Right atrium auricular region (tissue), 2 donors: ENCODE data around the gene HSD17B13. TPM values are rescaled to one million over a fixed set of nuclear protein-coding genes. Genes with fewer than 3 reads are reported as not detected.
"Not testable (repeated sequence)": the region's sequence is repeated elsewhere in the genome, so short reads cannot be mapped to it uniquely, and the experiment has no call there.

Experiments used
- DNase-seq: peaks from one replicate; pipeline ENCODE4 v3.0.0-alpha.2; 2019; ENCODE audit warnings: low spot score
- H3K27ac ChIP-seq, 2 donors: fragments of 200-600 bp; sonication (generic); 1 replicate in 1 of 2; 2 replicates in 1 of 2; pipeline ENCODE4 v1.5.1; 2016 to 2019
- H3K27me3 ChIP-seq, 2 donors: fragments of 200-600 bp; sonication (generic); one replicate each; pipeline versions ENCODE4 v1.5.1 to v1.6.0; 2017 to 2019
- H3K36me3 ChIP-seq: fragments of 200-600 bp; sonication (generic); one replicate; pipeline ENCODE4 v1.5.1; 2016
- H3K4me1 ChIP-seq, 2 donors: fragments of 200-600 bp; sonication (generic); one replicate each; pipeline versions ENCODE4 v1.5.1 to v1.6.0; 2017 to 2019
- H3K4me3 ChIP-seq, 2 donors: fragments of 200-600 bp; sonication (generic); 1 replicate in 1 of 2; 2 replicates in 1 of 2; pipeline ENCODE4 v1.5.1; 2017 to 2019; ENCODE audit warnings: mild to moderate bottlenecking in 1 of 2, moderate library complexity in 1 of 2
- H3K9me3 ChIP-seq, 2 donors: fragments of 200-600 bp; sonication (generic); one replicate each; pipeline ENCODE4 v1.5.1; 2019
- total RNA-seq, 2 donors: library from RNA; depleted of rRNA; stranded (reverse); fragments of >200 nt; gene quantifications; one replicate each; pipeline ENCODE4 v1.1.0, GENCODE V29; 2016
- TF ChIP-seq, protein P1 (sequence below), 2 donors: fragments of 200-600 bp; sonication (generic); IDR thresholded peaks; one replicate each; pipeline ENCODE4 v1.5.1; 2019; ENCODE audit warnings: antibody characterized with exemption in 2 of 2

Gene HSD17B13
- total RNA-seq, 2 donors from 2014 or later = not detected

DNA sequence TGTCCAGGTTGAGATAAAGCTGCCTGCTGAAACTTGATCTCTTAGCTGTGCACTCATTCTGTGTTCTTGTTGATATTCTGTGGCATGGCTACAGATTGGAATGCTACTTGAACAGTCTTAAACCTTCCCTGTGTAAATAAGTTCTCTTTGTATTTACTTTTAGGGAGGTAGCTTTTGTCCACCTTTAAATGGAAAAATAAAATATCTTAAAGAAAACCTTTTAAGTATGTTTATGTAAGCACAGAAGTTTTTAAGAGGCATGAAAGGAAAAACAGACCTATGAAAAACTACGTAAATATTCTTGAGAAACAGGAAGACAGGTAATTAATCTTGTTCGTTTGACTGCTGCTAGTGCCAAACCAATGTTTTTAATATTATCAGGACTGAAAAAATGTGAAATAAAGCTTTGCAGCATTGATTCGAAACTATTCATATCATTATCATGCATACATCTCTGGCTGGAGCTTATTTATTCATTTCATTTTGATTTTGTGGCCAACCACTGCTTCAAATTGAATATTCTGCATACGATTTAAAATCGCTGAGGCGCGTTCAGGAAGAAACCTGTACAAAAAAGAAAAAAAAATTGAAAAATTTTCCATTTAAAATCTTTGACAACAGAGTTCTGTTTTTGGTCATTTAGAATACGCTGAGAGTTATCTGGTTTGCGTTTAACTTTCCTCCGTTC, 17.8 kb downstream of the HSD17B13 start:
- Histone ChIP-seq H3K27ac (no peak overlapping the region), H3K9me3 (no peaks in the 10 kb centered on the region), H3K36me3 (no peaks in the 10 kb centered on the region), H3K4me1 (no peaks in the 10 kb centered on the region), H3K4me3 (no peak overlapping the region), H3K27me3 (no peaks in the 10 kb centered on the region)
- DNase-seq = no peak
- TF ChIP-seq, protein P1, sequence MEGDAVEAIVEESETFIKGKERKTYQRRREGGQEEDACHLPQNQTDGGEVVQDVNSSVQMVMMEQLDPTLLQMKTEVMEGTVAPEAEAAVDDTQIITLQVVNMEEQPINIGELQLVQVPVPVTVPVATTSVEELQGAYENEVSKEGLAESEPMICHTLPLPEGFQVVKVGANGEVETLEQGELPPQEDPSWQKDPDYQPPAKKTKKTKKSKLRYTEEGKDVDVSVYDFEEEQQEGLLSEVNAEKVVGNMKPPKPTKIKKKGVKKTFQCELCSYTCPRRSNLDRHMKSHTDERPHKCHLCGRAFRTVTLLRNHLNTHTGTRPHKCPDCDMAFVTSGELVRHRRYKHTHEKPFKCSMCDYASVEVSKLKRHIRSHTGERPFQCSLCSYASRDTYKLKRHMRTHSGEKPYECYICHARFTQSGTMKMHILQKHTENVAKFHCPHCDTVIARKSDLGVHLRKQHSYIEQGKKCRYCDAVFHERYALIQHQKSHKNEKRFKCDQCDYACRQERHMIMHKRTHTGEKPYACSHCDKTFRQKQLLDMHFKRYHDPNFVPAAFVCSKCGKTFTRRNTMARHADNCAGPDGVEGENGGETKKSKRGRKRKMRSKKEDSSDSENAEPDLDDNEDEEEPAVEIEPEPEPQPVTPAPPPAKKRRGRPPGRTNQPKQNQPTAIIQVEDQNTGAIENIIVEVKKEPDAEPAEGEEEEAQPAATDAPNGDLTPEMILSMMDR (IDR thresholded peaks at IDR 0.05) = no peak

DNA sequence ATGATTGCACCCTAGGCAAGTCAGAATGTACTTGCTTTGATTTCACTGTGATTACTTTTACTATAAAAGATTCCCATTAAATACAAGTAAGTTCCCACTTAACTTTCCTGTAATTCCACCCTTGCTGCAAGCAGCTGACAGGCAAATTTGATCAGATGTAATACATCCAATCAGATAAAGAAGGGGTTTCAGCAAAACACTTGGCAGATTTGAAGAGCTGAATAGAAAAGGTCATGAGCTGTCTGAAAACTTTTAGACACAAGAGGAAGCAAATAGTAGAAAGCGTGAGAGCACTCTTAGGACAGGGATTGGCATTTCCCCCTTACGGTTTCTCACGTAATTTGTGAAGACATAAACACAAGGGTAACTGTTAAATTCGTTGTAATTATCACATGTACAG, 22.8 kb downstream of the HSD17B13 start:
- TF ChIP-seq, protein P1 (IDR thresholded peaks at IDR 0.05) = no peak
- Histone ChIP-seq H3K4me1 (no peaks in the 10 kb centered on the region), H3K27me3 (no peaks in the 10 kb centered on the region), H3K27ac (no peak overlapping the region), H3K4me3 (no peak overlapping the region), H3K36me3 (no peaks in the 10 kb centered on the region), H3K9me3 (no peaks in the 10 kb centered on the region)
- no peak for DNase-seq

DNA sequence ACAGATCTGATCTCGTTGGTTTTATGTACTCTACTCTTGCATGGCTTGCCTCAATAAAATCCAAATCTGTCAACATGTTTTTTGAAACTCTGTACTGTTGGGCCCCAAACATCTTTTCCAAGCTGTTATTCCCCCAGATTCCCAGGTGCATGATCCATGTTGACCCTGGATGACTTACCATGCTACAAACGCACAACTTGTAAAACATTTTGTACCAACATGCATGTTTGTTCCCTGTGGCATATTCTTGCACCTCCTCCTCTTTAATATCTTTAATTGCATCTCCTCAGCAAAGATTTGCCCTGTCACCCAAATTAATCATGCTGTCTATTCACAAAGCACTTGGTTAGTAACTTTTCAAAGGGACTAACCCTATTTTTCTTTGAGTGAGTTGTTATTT, 24.3 kb downstream of the HSD17B13 start:
- peaks cover 0 to 9% of the 10 kb centered on the region in 2 donors for H3K9me3 ChIP-seq
- TF ChIP-seq, protein P1 (IDR thresholded peaks at IDR 0.05) = no peak
- no peaks in the 10 kb centered on the region for H3K36me3 ChIP-seq
- H3K4me1 ChIP-seq = no peaks in the 10 kb centered on the region
- H3K27ac ChIP-seq = no peak overlapping the region
- H3K27me3 ChIP-seq = no peaks in the 10 kb centered on the region
- H3K4me3 ChIP-seq = no peak overlapping the region
- no peak for DNase-seq

DNA sequence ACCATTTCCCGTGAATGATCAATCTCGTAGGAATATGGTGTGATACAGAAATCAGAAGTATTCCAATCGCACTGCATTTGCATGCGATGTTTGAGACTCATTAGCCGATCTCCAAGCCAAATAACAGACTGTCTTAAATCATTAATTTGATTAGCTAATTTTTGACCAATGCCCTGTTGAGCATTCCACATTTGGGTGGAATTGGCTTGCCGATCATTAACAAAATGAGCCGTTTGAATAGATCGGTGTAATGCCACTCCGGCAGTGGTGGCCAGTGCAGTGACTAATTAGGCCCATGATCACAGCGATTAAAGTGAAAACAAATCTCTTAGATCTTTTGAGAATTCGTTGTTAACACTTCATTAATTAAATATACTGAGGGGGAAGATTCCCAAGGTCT, 27.8 kb downstream of the HSD17B13 start:
- H3K36me3 ChIP-seq, H3K4me1 ChIP-seq, H3K27me3 ChIP-seq, H3K4me3 ChIP-seq, H3K9me3 ChIP-seq, H3K27ac ChIP-seq, DNase-seq: not testable (repeated sequence)

DNA sequence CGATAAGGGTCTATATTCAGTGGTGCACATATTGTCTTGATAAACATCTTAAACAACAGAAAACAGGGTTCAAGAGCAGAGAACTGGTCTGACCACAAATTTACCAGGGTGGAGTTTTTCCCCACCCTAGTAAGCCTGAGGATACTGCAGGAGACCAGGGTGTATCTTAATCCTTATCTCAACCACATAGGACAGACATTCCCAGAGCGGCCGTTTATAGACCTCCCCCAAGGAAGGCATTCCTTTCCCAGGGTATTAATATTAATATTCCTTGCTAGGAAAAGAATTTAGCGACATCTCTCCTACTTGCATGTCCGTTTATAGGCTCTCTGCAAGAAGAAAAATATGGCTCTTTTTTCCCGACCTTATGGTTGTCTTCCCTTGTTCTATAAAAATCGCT, 28.8 kb downstream of the HSD17B13 start:
- not testable (repeated sequence) for H3K36me3 ChIP-seq, H3K27ac ChIP-seq, DNase-seq, H3K27me3 ChIP-seq, H3K4me3 ChIP-seq, H3K4me1 ChIP-seq, H3K9me3 ChIP-seq

DNA sequence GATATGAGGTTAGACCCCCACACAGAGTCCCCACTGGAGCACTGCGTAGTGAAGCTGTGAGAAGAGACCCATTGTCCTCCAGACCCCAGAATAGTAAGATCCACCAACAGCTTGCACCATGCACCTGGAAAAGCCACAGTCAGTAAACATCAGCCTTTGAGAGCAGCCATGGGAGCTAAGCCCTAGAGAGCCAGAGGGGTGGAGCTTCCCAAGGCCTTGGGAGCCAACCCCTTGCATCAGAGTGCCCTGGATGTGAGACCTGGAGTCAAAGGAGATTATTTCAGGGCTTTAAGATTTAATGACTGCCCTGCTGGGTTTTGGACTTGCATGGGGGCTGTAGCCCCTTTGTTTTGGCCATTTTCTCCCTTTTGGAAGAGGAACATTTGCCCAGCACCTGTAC, 35.7 kb downstream of the HSD17B13 start:
- H3K9me3 ChIP-seq = peaks cover 0 to 29% of the 10 kb centered on the region in 2 donors
- no peak for DNase-seq
- no peak overlapping the region for H3K4me3 ChIP-seq
- H3K27ac ChIP-seq = no peak overlapping the region
- no peaks in the 10 kb centered on the region for H3K27me3 ChIP-seq
- no peaks in the 10 kb centered on the region for H3K36me3 ChIP-seq
- H3K4me1 ChIP-seq = no peaks in the 10 kb centered on the region
- TF ChIP-seq, protein P1 (IDR thresholded peaks at IDR 0.05) = no peak

DNA sequence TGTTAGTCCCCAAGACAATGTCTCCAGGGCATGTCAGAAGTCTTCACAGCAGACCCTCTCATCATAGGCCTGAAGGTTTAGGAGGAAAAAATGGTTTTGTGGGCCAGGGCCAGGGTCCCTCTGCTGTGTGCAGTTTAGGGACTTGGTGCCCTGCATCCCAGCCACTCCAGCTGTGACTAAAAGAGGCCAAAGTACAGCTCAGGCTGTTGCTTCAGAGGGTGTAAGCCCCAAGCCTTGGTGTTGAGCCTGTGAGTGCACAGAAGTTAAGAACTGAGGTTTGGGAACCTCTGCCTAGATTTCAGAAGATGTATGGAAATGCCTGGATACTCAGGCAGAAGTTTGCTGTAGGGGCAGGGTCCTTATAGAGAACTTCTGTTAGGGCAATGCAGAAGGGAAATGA, 38.4 kb downstream of the HSD17B13 start:
- H3K9me3 ChIP-seq = peaks cover 0 to 29% of the 10 kb centered on the region in 2 donors
- not testable (repeated sequence) for H3K27ac ChIP-seq, H3K36me3 ChIP-seq, H3K4me1 ChIP-seq, H3K27me3 ChIP-seq, H3K4me3 ChIP-seq, DNase-seq
